Measurements from ENCODE around the gene PLEKHG3. TPM values are rescaled to one million over a fixed set of nuclear protein-coding genes. Genes with fewer than 3 reads are reported as not detected.

The PLEKHG3 gene
- total RNA-seq, 1 donor from 2014 or later = 12.6 TPM

GRCh38 chr14:64726585-64726890 is 22.3 kb downstream of the PLEKHG3 start:
- Histone ChIP-seq H3K27ac (no peak overlapping the region), H4K20me1 (ENCODE audit: low read depth) (peaks cover 93% of the 10 kb centered on the region), H3K79me2 (ENCODE audit: low read depth) (peaks cover 44% of the 10 kb centered on the region), H3K27me3 (no peaks in the 10 kb centered on the region), H3K9me3 (ENCODE audit: low read depth) (no peaks in the 10 kb centered on the region), H3K9ac (no peak overlapping the region), H3K4me2 (peak overlapping the region; percentile 62), H3K4me1 (peaks cover 55% of the 10 kb centered on the region), H3K36me3 (no peaks in the 10 kb centered on the region), H2AFZ (replicated peaks) (no peak overlapping the region), H3F3A (ENCODE audit: low read depth) (peaks cover 38% of the 10 kb centered on the region), H3K4me3 (no peak overlapping the region)
- TF ChIP-seq CTCF (IDR thresholded peaks at IDR 0.05) (no peak), EZH2 (IDR thresholded peaks at IDR 0.05) (no peak), EZH2phosphoT487 (IDR thresholded peaks at IDR 0.05) (no peak)
- peaks cover 18% of the 10 kb centered on the region for H3K36me3 Mint-ChIP-seq
- no peak for DNase-seq (ENCODE audit: low spot score)
- peaks cover 32% of the 10 kb centered on the region for H3K4me1 Mint-ChIP-seq
- peaks cover 10% of the 10 kb centered on the region for H3K27me3 Mint-ChIP-seq (ENCODE audit: insufficient read depth, low read depth)
- no peak overlapping the region for H3K4me3 Mint-ChIP-seq
- no peaks in the 10 kb centered on the region for H3K9me3 Mint-ChIP-seq
- H3K27ac Mint-ChIP-seq = no peak overlapping the region

DNA sequence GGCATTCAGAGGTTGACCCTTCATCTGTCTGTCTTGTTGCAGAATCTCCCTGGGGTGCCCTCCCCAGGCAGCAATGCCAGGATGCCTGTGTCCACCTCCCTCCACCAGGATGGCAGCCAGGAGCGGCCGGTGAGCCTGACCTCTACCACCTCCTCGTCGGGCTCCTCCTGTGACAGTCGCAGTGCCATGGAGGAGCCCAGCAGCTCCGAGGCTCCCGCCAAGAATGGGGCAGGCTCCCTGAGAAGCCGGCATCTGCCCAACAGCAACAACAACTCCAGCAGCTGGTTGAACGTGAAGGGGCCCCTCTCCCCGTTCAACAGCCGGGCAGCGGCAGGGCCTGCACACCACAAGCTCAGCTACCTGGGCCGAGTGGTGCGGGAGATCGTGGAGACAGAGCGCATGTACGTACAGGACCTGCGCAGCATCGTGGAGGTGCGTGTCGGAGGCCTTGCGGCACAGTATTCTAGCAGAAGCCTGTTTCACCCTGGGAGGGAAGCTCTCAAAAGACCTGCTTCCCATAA is 23.4 kb downstream of the PLEKHG3 start:
- peaks cover 11% of the 10 kb centered on the region for H3K27me3 Mint-ChIP-seq (ENCODE audit: insufficient read depth, low read depth)
- no peak overlapping the region for H3K27ac Mint-ChIP-seq
- TF ChIP-seq CTCF (IDR thresholded peaks at IDR 0.05) (no peak), EZH2 (IDR thresholded peaks at IDR 0.05) (no peak), EZH2phosphoT487 (IDR thresholded peaks at IDR 0.05) (no peak)
- Histone ChIP-seq H2AFZ (replicated peaks) (no peak overlapping the region), H3K9ac (no peak overlapping the region), H3K79me2 (ENCODE audit: low read depth) (peaks cover 34% of the 10 kb centered on the region), H3K9me3 (ENCODE audit: low read depth) (no peaks in the 10 kb centered on the region), H3K4me2 (no peak overlapping the region), H3K27me3 (no peaks in the 10 kb centered on the region), H3F3A (ENCODE audit: low read depth) (peaks cover 34% of the 10 kb centered on the region), H3K36me3 (no peaks in the 10 kb centered on the region), H3K4me3 (no peak overlapping the region), H4K20me1 (ENCODE audit: low read depth) (peaks cover 82% of the 10 kb centered on the region), H3K27ac (no peak overlapping the region), H3K4me1 (peaks cover 44% of the 10 kb centered on the region)
- H3K4me1 Mint-ChIP-seq = peaks cover 28% of the 10 kb centered on the region
- no peak for DNase-seq (ENCODE audit: low spot score)
- H3K4me3 Mint-ChIP-seq = no peak overlapping the region
- H3K9me3 Mint-ChIP-seq = no peaks in the 10 kb centered on the region
- peaks cover 21% of the 10 kb centered on the region for H3K36me3 Mint-ChIP-seq

DNA sequence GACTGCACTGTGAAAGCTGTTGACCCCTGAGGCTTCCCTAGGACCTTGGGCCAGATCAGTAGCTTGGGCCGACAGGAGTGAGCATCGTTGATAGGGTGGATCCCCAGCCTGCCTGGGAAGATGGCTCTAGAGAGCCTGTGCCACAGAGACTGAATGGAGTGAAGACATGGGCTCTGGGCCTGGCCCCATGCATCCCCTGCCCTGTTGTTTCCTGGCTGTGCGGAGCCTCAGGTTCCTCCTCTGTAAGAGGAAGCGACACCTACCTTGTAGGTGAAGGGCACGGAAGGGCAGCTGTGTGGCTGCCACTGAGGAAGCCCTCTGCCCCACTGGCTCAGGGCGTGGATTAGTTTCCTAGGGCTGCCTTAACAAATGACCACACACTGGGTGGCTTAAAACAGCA is 23.9 kb downstream of the PLEKHG3 start:
- no peaks in the 10 kb centered on the region for H3K9me3 Mint-ChIP-seq
- peaks cover 11% of the 10 kb centered on the region for H3K27me3 Mint-ChIP-seq (ENCODE audit: insufficient read depth, low read depth)
- H3K9me3 ChIP-seq (ENCODE audit: low read depth) = no peaks in the 10 kb centered on the region
- H3K4me2 ChIP-seq = no peak overlapping the region
- no peak overlapping the region for H3K9ac ChIP-seq
- no peak overlapping the region for H3K27ac Mint-ChIP-seq
- no peak overlapping the region for H3K4me3 Mint-ChIP-seq
- H2AFZ ChIP-seq (replicated peaks) = no peak overlapping the region
- H3K4me3 ChIP-seq = no peak overlapping the region
- peaks cover 28% of the 10 kb centered on the region for H3K4me1 Mint-ChIP-seq
- no peaks in the 10 kb centered on the region for H3K36me3 ChIP-seq
- peaks cover 77% of the 10 kb centered on the region for H4K20me1 ChIP-seq (ENCODE audit: low read depth)
- peaks cover 30% of the 10 kb centered on the region for H3F3A ChIP-seq (ENCODE audit: low read depth)
- H3K27me3 ChIP-seq = no peaks in the 10 kb centered on the region
- peaks cover 29% of the 10 kb centered on the region for H3K79me2 ChIP-seq (ENCODE audit: low read depth)
- TF ChIP-seq EZH2phosphoT487 (IDR thresholded peaks at IDR 0.05) (no peak), CTCF (IDR thresholded peaks at IDR 0.05) (no peak), EZH2 (IDR thresholded peaks at IDR 0.05) (no peak)
- DNase-seq (ENCODE audit: low spot score) = no peak
- peaks cover 44% of the 10 kb centered on the region for H3K4me1 ChIP-seq
- no peak overlapping the region for H3K27ac ChIP-seq
- H3K36me3 Mint-ChIP-seq = peaks cover 22% of the 10 kb centered on the region

Data from neural progenitor cell (in vitro differentiated cells).